NCI-H1092 treated with DMSO at 0.1 percent for 48 hours (cell line): ENCODE results near the gene CBLL1.
A peak's percentile ranks its signal among the peaks of the same experiment; 100 is the strongest.

Experiments
- DNase-seq: peaks from one replicate; lab custom pipeline; 2025; lab: John Stamatoyannopoulos, UW

Gene CBLL1

DNA sequence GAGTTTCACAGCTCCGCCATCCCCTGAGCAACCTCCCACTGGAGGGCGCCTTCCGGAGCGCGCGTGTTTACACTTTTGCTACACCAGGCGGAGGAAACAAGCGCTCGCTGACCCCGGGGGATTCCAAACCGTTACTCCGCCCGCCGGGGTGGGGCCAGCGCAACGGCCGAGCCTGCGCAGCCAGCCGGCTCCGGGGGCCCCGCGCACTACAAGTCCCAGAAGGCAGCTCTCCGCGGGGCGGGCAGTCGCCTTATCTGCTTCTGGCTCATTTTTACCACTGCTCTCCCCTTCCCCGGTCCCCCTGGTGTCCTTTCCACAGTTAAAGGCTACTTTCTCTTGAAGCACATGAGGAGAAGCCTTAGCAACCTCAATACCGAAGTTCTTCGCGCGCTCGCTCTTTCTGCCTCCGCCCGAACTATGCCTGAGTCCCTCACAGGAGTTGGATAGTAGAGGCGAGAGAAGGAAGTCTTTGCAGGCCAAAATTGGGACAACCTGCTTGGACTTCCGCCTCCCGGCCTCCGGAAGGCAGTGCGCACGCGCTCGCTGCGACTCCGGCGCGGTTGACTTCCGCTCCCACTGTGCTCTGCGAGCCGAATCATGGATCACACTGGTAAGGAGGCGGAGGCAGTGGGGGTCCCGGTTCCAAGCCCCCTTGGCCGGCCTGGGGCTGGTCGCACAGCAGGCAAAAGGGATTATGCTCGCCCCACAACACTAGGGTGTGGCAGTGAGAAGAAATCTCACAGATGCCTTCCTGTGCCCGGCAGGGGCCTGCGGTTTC, at the start of gene CBLL1:
TSS of gene CBLL1 (plus strand) at position 576 of the 778 bp plus-strand sequence. CDS start at position 598, 22 bp downstream.
- DNase-seq = peak; percentile 99

DNA sequence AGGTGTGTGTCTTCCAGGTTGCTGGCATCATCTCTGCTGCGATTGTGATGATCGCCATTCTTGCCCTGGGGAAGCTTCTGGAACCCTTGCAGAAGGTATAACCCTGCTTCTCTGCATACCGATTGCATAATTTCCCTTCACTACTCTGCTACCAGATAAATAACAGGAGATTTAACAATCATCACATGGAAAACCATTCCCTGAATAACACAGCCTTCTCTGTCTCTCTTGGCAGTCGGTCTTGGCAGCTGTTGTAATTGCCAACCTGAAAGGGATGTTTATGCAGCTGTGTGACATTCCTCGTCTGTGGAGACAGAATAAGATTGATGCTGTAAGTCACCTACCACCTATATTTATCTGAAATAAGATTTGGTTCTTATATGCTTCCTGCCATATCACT, 49.6 kb upstream of the CBLL1 start:
- DNase-seq = peak; percentile 41

- no peak for DNase-seq
Measured at GRCh38 chr7:107696330-107696946, 47.5 kb upstream of the CBLL1 start.

- peak; percentile 16 for DNase-seq
Measured at GRCh38 chr7:107697321-107698049, 46.5 kb upstream of the CBLL1 start.

GRCh38 chr7:107700570-107700969, 43.4 kb upstream of the CBLL1 start:
- no peak for DNase-seq

- no peak for DNase-seq
Measured at GRCh38 chr7:107701191-107701590, 42.8 kb upstream of the CBLL1 start.

- no peak for DNase-seq
Measured at GRCh38 chr7:107703219-107703618, 40.7 kb upstream of the CBLL1 start.

GRCh38 chr7:107703872-107704271, 40.1 kb upstream of the CBLL1 start:
- DNase-seq = no peak

- DNase-seq = no peak
Measured at GRCh38 chr7:107708956-107709355, 35.0 kb upstream of the CBLL1 start.

GRCh38 chr7:107711301-107711700, 32.6 kb upstream of the CBLL1 start:
- DNase-seq = no peak

- peak; percentile 89 for DNase-seq
Measured at GRCh38 chr7:107712025-107712424, 31.9 kb upstream of the CBLL1 start.

DNA sequence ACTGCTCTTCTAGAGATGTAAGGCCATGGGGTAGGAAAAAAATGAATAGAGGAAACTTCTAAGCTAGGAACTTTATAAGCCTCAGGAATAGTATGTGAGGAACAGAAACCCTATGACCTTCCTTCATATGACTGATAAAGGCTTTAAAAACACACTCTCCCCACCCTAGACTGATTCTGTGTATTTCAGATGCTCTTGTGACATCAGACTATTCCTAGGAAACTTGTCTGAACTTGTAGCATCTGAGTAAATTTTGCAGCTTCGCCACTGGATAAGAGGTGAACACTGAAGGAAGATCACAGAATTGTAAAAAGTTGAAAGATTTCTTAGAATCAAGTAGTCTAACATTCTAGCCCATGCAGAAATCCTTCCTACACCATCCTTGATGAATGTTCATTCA, 31.0 kb upstream of the CBLL1 start:
- no peak for DNase-seq

- DNase-seq = no peak
Measured at GRCh38 chr7:107715531-107715930, 28.4 kb upstream of the CBLL1 start.

- no peak for DNase-seq
Measured at GRCh38 chr7:107718456-107719193, 25.3 kb upstream of the CBLL1 start.

DNA sequence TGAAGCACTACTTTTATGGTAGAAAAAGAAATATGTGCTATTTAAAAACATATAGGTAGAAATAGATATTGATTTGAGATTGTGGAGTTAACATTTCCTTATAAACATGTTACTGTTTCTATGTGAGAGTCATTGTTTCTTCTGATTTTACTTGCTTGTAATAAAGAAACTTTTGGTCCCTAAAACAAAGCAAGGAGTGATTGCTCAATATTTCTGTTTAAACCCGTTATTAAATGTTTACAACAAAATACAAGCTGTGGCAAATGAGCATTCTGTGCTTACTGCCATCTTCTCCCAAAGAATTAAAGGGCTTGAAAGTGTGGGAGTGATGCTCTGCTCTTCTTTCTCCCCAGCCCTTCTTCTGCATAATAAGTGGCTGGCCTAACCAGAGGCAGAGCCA, 22.7 kb upstream of the CBLL1 start:
- DNase-seq = no peak

GRCh38 chr7:107723255-107723654, 20.7 kb upstream of the CBLL1 start:
- no peak for DNase-seq

DNA sequence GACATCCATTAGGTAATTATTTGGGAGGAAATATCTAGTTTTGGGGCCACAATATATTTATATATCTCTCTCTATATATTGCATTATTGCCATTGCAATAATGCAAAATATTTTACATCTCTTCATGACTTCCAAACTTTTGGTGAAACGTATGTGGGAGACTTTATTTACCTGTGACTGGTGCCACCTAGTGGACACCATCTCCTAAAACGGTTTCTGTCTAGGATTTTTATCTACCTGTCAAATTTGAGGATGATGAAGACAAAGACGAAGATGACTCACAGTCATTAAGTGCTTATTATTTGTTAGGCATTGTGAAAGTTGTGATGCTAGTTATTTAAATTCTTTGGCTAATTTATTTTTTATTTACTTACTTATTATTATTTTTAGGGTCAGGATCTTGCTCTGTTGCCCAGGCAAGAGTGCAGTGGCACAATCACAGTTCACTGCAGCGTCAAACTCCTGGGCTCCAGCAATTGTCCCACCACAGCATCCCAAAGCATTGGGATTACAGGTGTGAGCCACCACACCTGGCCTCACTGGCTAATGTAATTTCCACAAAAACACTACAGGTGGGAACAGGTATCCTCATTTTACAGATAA, 18.7 kb upstream of the CBLL1 start:
- DNase-seq = peak; percentile 43

DNA sequence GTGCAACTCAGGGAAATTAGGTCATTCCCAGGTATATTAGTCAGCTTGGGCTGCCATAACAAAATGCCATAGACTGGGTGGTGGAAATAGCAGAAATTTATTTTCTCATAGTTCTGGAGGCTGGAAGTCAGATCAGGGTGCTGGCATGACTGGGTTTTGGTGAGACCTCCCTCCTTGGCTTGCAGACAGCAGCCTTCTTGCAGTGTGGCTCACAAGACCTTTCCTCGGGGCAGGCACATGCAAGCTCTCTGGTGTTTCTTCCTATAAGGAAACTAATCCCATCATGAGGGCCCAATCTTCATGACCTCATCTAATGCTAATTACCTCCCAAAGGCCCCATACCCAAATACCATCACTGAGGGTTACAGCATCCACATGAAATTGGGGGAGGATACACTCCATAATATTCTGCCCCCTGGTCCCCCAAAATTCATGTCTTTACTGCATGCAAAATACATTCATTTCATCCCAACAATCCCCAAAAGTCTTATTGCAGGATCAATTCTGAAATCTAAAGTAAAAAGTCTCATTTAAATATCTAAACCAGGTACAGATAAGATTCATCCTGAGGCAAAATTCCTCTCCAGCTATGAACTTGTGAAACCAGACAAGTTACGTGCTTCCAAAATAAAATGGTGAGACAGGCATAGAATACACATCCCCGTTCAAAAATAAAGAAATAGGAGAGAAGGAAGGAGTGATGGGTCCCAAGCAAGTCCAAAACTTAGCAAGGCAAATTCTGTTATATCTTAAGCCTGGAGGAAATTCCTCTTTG, 17.4 kb upstream of the CBLL1 start:
- no peak for DNase-seq

DNA sequence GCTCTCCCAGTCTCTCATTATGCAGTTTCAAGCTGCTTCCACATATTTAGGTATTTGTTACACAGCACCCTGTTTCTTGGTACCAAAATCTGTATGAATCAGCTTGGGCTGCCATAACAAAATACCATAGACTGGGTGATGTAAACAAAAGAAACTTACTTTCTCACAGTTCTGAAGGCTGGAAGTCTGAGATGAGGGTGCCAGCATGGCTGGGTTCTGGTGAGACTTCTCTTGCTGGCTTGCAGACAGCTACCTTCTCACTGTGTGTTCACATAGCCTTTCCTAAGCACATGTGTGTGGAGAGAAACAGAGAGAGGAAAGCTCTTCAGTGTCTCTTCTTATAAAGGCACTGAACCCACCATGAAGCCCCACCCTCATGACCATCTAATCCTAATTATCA, 15.7 kb upstream of the CBLL1 start:
- no peak for DNase-seq

DNA sequence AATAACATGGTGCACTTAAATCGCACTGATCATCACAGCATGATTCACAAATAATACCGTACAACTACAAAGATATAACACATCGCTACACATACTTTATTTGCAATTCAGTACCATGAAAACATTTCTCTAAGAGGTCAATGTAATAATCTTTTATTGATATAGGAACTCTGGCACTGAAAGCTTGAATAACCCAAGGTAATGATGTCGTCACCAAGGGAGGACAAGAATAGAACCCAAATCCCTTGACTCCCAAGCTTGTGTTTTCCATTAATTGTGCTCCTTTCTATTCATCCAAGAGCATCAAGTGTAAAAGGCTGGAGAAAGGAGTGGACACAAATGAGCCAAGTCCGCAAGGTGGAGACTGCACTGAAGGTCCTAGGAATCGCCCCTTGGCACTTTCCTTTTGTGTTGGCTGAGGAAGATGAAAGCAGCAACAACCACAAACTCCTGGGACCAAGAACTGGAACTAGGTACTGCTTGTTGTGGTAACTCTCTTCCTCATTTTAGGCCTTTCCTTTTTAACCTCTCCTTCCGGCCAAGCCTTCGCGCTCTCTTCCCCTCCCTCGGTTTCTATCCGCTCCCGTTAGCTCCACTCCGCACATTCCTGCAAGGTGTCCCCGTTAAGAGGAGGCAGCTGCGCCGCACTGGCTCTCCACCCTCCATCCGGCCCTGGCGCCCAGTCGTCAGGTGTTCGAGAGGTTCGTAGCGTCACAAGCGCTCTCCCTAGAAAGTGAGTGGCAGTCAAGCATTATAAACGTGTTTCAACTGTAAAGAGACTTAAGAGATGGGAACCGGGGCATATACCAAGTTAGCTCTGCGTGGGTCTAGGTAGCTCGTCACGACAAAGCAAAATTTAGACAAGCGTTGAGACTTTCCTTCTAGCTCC, 1.0 kb upstream of the CBLL1 start:
- DNase-seq = peak; percentile 92
